NOMO-1 treated with dmso at 0.1 percent for 144 hours (cell line): Measurements from ENCODE around the gene MRPL16.
A peak's percentile ranks its signal among the peaks of the same experiment; 100 is the strongest.
"Not testable (repeated sequence)": the region's sequence is repeated elsewhere in the genome, so short reads cannot be mapped to it uniquely, and the experiment has no call there.

Experiments used
- DNase-seq: peaks from one replicate; lab custom pipeline; 2025; ENCODE audit not compliant: unreplicated experiment; lab: John Stamatoyannopoulos, UW

The MRPL16 gene

DNA sequence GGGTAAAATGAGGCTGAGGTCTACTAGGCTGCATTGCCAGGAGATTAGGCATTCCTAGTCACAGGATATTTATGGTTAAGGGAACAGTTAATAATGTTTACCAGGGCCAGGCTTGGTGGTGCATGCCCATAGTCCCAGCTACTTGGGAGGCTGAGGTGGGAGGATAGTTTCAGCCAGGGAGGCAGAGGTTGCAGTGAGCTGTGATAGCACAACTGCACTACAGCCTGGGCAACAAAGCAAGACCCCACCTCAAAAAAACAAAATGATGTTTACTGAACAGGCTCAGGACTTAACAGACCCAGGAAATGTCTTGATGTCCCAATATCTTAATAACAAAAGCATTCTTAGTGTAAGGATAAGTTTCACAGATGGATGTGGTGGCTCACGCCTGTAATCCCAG lies 2.8 kb upstream of the MRPL16 start:
- DNase-seq = no peak

DNA sequence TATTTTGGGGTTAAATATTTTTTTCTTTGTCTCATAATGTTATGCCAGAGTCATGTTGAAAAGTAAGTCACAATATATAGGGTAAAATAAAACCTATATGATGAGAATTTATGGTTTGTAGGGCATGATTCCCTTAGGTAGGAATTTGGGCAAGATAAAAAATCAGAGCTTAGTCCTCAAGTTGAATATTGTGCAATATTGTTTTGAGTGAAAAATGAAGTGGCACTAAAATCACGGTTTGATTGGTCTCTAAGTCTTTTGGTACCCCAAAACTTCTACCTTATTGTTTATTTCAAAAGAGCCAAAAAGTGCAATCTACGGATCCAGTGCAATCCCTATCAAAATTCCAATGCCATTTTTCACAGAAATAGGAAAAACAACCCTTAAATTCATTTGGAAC lies 1.6 kb upstream of the MRPL16 start:
- DNase-seq = no peak

DNA sequence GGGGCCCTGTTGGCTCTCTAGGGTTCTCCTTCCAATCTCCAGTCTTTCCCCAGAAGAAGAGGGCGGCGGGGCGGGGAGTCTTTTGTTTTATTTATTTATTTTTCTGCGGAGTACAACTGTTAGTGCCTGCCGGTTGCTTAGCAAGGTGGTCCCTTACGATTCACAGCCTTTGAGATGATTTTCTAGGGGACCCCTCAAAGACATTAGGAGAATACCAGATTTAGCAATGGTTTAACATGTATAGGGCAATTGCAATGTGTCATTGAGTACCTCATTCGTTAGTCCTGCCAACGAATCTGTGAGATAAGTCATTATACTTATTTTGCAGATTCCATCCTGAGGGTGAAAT lies 307 bp upstream of the MRPL16 start:
- DNase-seq = no peak

DNA sequence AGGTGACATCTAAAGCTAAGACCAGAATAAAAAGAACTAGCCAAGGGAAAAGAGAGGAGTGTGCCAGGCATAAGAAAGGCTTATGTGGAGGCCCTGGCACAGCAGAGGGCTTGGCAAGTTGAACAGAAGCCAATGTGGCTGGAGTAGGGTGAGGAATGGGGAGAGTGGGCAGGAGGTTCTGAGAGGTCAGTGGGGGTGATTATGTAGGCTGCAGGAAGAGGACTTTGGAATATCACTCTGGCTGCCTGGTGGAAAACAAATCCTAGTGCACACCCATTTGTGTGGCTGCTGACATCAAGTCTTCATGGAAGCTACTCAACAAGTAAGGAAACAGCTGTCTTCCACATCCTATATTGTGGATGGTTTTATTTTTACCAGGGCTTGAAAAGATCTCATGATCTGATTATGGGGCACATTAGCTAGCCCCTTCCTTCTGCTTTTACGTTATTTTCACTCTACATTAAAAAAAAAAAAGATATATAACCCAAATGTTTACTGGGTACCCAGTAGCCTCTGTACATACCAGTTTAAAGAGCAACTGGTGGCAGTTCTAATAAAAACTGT lies 3.4 kb downstream of the MRPL16 start:
- no peak for DNase-seq

DNA sequence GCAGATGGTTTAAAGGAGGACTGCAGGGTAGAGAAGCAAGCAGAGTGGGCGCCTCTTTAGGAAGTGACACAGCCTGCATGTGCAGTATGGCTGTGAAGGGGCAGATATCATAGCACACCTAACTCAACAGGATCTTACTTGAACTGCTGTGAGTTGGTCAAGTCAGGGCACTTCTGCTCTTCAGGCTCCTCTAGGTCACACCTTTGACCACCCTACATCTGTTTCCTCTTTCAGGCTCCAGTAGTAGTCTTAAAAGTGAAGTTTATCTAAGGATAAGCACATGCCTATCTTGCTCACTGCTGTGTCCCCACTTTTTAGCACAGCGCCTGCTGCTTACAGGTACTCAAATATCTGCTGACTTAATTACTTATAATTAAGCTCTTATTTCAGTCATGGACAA lies 6.5 kb downstream of the MRPL16 start:
- no peak for DNase-seq

DNA sequence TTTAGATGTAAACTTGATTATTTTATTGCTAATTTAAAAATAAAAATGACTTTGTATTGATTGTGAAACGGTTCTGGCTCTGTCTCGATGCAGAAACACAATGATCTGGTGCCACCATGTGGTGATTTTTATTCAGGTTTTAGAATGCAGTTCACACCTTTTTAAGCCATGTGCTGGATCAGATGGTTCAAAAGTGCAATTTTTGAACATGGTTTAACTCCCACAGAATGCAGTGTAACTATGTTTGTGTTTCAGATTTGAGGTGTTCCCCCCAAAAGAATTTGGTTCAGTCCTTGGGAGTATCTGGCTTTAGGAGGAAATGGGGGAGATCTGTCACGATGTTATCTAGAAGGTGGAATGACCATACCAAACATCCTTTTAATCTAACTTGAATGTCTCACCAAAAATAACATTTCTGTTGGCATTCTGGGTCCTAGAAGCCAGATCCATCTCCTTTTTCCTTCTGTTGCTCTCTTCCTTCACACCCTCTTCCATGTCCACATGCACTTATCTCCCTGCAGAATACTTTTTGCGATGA lies 7.9 kb downstream of the MRPL16 start:
- DNase-seq = peak; percentile 6

DNA sequence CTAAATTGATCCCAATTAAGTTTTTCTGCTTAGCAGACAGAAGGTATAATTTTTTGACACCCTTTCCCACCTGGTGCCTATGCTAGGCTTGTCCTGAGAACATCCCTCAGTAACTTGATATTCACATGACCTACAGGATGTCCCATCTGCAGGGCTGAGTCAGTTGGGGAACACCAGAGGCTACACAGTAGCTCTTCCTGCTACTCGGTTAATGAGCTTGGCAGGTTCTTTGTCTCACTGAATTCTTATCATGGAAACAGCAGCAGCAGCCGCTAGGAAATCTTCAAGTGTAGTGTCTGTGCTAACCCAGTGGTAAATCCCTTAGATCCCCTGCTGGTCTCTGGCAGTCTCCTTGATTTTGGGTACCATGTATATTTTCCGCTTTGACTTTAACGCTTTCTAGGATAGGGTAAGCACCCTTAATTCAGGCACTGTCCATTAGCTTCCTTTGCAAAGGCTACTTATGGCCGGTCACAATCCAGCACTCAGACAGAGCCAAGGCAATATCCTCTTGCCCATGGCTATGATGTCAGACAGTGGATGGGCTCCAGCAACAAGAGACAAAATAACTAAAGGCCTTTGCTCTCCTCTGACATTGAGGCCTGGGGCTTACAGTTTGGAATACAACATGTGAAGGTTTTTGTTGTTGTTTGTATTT lies 8.5 kb downstream of the MRPL16 start:
- no peak for DNase-seq

DNA sequence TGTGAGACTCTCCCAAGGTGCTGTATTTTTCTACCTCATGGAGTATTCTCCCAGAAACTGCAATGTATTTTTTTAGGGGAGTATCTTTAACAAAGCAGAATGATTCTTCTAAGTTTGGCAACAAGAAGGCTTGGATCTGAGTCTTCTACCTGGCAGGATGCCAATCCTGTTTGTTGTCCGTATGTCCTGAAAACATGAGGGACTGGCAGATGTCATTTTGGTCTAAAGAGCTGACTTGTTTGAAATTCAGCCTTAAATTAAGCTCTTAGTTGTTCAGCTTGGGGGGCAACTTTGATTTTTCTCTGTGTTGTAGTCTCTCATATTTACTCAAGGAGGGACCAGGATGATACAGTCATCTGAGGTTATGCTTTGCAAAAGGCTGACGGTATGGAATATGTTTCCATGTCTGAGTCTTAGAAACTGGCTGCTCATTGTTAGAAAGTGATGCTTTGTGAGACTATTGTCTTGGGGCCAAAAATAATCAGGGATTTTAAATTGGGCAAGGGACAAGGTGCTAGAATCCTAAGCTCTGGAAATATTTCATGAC lies 9.3 kb downstream of the MRPL16 start:
- DNase-seq = no peak

DNA sequence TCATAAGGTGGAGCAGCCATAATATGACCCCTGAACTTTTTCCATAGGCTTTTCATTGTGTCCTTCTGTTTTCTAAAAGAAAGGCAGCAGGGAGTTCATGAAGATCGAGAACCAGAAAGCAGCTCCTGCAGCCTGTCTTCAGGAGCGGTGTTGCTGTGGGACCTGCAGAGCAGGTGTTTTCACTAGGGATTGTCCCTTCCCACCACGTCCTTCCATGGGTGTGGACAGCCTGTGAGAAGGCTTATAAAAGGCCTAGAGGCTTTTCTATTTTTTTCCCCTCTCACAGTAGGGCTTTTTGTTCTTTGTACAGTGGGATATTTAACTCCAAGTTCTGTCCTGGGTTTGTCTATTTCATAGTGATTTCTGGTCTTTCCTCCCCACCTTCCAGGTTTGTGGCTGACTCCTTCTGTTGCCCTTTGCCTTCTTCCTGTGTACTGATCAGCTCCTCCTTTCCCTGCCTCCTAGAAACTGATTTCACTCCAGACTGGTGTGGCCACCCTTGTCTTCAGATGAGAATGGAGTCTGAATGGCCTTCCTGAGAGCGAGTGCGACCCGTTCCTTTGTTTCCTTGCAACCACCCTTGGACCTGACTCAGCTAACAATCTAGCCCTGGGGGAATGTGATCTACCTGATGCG lies 10.1 kb downstream of the MRPL16 start:
- no peak for DNase-seq

DNA sequence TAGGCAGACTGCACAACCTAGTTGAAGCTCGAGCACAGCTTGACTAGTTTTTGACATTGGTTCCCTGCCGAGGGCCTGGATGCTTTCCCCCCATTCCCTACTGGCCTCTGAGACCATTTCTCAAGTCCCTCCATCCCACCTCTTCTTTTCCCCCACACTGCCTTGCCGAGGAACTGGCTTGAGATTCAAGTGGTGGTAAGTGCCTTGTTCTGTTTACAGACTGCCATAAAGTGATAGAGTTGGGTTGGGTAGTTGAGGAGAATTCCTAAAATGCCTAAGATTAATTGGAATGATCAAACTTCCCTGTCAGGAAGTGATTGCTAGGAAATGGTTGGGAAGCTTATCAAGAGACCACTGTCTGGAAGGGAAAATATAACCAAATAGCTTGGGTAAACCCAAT lies 16.2 kb downstream of the MRPL16 start:
- DNase-seq = no peak

DNA sequence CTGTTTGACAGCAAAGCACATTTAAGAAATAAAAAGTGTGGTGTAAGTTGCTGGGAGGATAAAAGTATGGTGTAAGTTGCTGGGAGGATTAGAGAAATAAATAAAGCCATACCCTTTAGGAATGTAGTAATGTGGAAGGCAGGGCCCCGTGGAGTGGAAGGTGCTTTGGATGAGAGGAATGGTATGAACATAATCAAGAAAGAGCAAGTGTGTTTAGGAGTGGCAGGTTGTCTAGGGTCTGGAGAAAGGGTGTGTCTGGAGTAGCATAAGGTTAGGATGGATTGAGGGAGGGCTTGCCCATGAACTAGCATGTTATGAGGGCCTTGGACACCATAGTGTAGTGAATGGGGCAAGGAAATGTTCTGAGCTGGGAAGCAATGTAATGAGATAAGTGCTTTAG lies 18.1 kb downstream of the MRPL16 start:
- no peak for DNase-seq

DNA sequence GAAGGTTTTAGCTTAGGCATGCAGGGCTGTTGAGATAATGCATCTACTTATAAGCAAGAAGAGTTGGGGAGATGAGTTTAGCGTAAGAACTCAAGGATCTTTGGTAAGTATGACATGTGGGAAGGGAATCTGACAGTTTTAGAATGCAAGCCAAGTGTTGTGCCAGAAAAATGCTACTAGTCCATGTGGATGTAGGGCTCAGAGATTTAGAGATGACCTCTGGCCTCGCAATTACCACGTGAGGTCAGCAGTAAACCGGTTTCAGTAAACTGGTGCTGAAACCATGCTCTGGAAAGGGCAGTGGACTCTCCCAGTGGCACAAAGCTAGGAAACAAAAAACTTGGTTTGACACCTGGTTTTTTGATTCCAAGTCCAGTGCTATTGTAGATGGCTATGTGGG lies 18.9 kb downstream of the MRPL16 start:
- DNase-seq = no peak

DNA sequence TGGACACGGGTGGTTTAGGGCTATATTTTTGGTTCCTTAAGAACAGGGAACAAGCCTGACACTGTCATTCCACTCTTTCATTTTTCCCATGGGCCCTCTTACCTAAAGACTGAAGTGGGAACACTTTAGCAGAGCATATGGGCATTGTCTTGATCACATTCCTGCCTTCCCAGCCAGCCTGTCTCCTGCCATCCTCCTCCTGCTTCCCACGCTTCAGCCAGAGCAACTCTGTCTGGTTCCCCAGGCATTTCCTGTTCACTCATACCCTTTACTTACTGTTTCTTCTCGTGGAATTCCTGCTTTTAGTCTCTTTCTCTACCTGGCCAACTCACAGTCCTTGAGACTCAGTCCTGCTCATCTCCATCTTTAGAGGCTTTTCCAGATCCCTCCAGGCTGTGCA lies 22.8 kb downstream of the MRPL16 start:
- no peak for DNase-seq

DNA sequence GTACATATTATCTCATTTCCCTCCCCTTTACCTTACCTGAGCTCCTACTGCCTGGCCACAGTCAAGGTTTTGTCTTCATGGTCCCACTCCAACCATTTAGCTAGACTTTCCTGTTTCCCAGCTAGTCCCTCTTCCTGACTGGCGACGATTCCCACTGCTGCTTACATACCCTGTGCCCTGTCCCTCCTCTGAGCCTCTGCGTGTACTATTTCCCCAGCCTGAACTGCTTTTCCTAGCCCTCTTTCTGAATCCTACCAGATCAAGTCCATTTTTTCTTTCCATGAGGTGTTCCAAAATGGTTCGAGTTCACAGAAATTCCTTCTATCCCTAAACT lies 23.4 kb downstream of the MRPL16 start:
- no peak for DNase-seq

DNA sequence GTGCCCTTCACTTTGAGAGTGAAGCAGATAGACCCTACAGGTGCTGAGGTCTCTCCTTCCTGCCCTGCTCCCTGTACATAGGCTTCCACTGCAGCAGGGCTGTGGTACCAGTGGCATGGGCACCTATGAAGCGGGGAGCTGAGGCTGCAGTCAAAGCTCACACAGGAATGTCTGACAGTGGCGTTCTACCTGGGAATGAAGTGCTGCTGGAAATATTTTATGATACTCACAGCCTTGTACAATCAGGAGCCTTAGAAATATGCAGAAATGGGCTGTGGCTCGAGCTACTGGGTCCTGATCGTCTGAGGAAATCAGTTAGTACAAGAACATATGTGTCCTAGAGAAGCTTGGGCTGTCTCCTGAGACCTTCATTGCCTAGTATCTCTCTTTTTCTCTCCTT lies 24.8 kb downstream of the MRPL16 start:
- no peak for DNase-seq

DNA sequence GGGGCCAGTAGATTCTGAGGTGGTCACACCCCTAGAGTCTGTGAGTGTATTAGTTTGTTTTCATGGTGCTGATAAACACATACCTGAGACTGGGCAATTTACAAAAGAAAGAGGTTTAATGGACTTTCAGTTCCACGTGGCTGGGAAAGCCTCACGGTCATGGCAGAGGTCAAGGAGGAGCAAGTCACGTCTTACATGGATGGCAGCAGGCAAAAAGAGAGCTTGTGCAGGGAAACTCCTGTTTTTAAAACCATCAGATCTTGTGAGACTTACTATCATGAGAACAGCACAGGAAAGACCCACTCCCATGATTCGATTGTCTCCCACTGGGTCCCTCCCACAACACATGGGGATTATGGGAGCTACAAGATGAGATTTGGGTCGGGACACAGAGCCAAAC lies 26.1 kb downstream of the MRPL16 start:
- not testable (repeated sequence) for DNase-seq

DNA sequence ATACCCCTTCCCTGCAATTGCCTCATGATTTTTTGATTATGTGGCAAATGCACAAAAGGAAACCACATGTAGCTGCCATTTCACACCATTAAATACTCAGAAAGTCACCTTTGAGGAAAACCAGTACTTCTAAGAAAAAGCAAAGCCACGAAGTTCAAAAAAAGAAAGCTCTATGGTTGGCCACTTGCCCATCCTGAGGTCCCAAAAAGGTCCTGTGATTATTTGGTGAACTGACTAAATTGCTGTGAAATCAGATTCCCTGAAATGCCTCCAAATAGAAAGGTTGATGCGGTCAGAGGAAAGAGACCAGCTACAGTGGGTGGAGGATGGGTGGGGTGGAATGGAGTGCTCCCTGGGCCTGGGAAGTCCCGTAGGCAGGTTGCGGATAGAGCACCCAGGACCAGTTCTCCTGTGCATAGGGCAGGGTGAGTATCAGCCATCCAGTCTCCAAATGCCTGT lies 26.9 kb downstream of the MRPL16 start:
- no peak for DNase-seq

DNA sequence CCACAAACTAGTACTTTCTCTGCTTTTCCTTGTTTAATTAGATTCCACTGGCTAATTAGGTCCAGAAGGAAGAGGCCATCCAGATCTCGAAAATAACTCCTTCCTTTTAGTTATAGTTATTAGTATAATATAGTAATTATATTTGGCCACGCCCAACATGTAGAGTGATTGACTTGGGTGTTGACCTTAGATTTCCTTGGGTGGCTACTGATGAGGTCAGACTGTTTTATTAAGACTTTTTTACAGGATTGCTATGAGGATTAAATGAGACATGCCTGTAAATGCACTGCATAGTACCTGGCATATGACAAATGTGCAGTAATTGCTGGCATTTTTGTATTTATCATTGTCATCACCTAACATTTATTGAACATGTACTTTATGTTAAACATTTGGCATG lies 28.5 kb downstream of the MRPL16 start:
- no peak for DNase-seq

DNA sequence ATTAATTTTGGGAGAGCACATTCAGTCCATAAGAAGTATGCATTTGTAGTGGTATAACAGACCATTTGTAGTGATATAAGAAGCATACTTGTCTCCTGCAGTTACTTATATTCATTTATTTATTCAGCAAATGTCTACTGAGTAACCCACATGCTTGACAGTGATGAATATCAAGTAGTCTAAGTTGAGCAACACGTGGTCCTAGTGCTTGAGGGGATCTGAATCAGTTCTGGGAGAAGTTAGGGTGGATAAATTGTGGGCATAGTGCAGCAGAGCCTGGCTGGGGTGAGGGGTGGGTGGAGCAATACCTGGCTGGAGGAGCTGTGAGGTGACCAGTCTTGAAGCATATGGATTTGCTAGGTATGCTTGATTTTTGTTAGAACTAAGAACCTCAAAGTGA lies 31.1 kb downstream of the MRPL16 start:
- DNase-seq = no peak

DNA sequence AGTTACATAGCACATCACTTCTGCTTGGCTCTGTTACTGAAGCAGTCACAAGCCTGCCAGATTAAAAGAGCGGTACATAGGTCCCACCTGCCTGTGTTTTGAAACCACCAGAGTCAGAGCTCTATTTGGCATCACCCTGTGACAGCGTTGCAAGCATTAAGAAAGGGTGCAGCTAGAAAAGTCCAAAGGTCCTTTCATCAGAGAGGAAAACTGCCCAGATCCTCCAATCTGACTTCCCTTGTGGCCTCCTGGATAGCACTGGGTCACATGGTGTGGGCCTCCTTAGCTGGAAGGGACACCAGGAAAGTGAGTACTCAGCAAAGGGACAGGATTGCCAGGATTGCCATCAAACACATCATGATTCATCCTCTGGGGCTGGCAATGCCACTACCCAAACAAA lies 32.5 kb downstream of the MRPL16 start:
- DNase-seq = no peak

DNA sequence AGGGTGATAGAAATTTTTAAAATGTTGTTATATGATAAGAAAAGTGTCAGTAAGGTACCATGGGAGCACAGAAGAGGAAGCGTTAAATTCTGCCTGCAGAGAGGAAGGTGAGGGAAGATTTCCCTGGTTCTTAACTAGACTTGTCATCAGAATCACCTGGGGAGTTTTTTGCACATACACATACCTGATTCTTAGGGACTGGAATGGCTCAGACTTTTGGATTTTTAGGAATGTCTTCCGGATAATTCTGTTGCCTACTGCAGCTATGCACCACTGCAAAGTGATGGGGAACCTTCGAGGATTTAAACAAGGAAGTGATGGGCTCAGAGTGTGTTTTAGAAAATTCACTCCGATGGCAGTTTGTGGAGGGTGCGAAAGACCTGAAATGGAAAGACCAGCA lies 33.5 kb downstream of the MRPL16 start:
- DNase-seq = no peak
